HG03095 (cell line): ENCODE measurements around the gene INSIG1.
A peak's percentile ranks its signal among the peaks of the same experiment; 100 is the strongest.

ENCODE experiments used
- ATAC-seq: cut with Tn5 transposase; IDR thresholded peaks from one replicate; pipeline ENCODE4 v1.9.1; 2021; ENCODE audit warnings: moderate library complexity; ENCODE audit not compliant: unreplicated experiment

The INSIG1 gene

GRCh38 chr7:155284496-155285274 is 13.0 kb upstream of the INSIG1 start:
- no peak for ATAC-seq

- no peak for ATAC-seq
Measured at GRCh38 chr7:155285423-155285822, 12.3 kb upstream of the INSIG1 start.

- ATAC-seq, result no peak
Measured at GRCh38 chr7:155285833-155286232, 11.8 kb upstream of the INSIG1 start.

- ATAC-seq, result no peak
Measured at GRCh38 chr7:155286686-155287085, 11.0 kb upstream of the INSIG1 start.

GRCh38 chr7:155287284-155287935 is 10.3 kb upstream of the INSIG1 start:
- ATAC-seq, result no peak

GRCh38 chr7:155288055-155288454 is 9.6 kb upstream of the INSIG1 start:
- no peak for ATAC-seq

GRCh38 chr7:155289107-155289506 is 8.6 kb upstream of the INSIG1 start:
- no peak for ATAC-seq

GRCh38 chr7:155289949-155290501 is 7.7 kb upstream of the INSIG1 start:
- ATAC-seq, result no peak

- no peak for ATAC-seq
Measured at GRCh38 chr7:155291045-155291530, 6.6 kb upstream of the INSIG1 start.

GRCh38 chr7:155291729-155292128 is 5.9 kb upstream of the INSIG1 start:
- ATAC-seq, result no peak

- ATAC-seq, result no peak
Measured at GRCh38 chr7:155292680-155293226, 4.9 kb upstream of the INSIG1 start.

- ATAC-seq, result no peak
Measured at GRCh38 chr7:155293721-155294510, 3.8 kb upstream of the INSIG1 start.

GRCh38 chr7:155294511-155294778 is 3.2 kb upstream of the INSIG1 start:
- no peak for ATAC-seq

GRCh38 chr7:155295511-155295910 is 2.2 kb upstream of the INSIG1 start:
- ATAC-seq, result no peak

GRCh38 chr7:155296006-155296787 is 1.5 kb upstream of the INSIG1 start:
- ATAC-seq, result no peak

- peak; percentile 41 for ATAC-seq
Measured at GRCh38 chr7:155296788-155297516, 726 bp upstream of the INSIG1 start.

- no peak for ATAC-seq
Measured at GRCh38 chr7:155298288-155298833, 683 bp downstream of the INSIG1 start.

GRCh38 chr7:155298834-155299534 is 1.3 kb downstream of the INSIG1 start:
- ATAC-seq, result peak; percentile 64
